Measurements from ENCODE around the gene SMIM23. TPM values are rescaled to one million over a fixed set of nuclear protein-coding genes. Genes with fewer than 3 reads are reported as not detected.

SMIM23 gene
- total RNA-seq, 1 donor from 2014 or later, result not detected

- DNase-seq (no peak), ATAC-seq (ENCODE audit: poor library complexity) (no peak)
- intact Hi-C loops (cut with DNase I), result loop anchor here (10.0 kb wide), 2 partner anchors 105 to 205 kb away; no protein-coding TSS in a partner anchor
Measured at GRCh38 chr5:171840066-171840465, 54.4 kb downstream of the SMIM23 start.

Other genes starting within 250 kb of the SMIM23 start
- gene FBXW11, start 220.8 kb downstream of the SMIM23 start, total RNA-seq, result 59.3 TPM

Measured in Right ventricle myocardium superior (tissue), 1 donor.